Activated B cell treated with CpG ODN at 0.5 μM for 24 hours (primary cell): ENCODE data around the gene CREB3L2. TPM values are rescaled to one million over a fixed set of nuclear protein-coding genes. Genes with fewer than 3 reads are reported as not detected.
"Not testable (repeated sequence)": the region's sequence is repeated elsewhere in the genome, so short reads cannot be mapped to it uniquely, and the experiment has no call there.

Source experiments
- ATAC-seq: fragments of 200-7000 bp; cut with Tn5 transposase; one replicate; pipeline ENCODE4 v1.10.0; 2021; ENCODE audit warnings: low read depth, mild to moderate bottlenecking, moderate library complexity
- CTCF ChIA-PET: fragments of 350-600 bp; sonication (Branson Sonifier 250); formaldehyde crosslinking; loops from one replicate; lab custom pipeline; 2021; ENCODE audit warnings: antibody characterized with exemption; lab: Charles Lee
- POLR2A ChIA-PET: fragments of 350-600 bp; sonication (Branson Sonifier 250); formaldehyde crosslinking; loops from one replicate; lab custom pipeline; 2021; ENCODE audit warnings: antibody characterized with exemption; lab: Charles Lee
- DNase-seq: peaks from one replicate; pipeline ENCODE4 v3.0.0; 2022
- H3K27ac Mint-ChIP-seq: one replicate; pipeline ENCODE4 v1.8.0; 2020; ENCODE audit warnings: mixed read lengths
- H3K27me3 Mint-ChIP-seq: one replicate; pipeline ENCODE4 v1.8.0; 2021; ENCODE audit warnings: mixed read lengths
- H3K36me3 Mint-ChIP-seq: one replicate; pipeline ENCODE4 v1.8.0; 2021; ENCODE audit warnings: low read depth, mixed read lengths
- H3K4me1 Mint-ChIP-seq: one replicate; pipeline ENCODE4 v1.8.0; 2021; ENCODE audit warnings: mixed read lengths
- H3K4me3 Mint-ChIP-seq: one replicate; pipeline ENCODE4 v1.8.0; 2020; ENCODE audit warnings: mild to moderate bottlenecking, mixed read lengths
- H3K9me3 Mint-ChIP-seq: one replicate; pipeline ENCODE4 v1.8.0; 2020; ENCODE audit warnings: mixed read lengths
- intact Hi-C: fragments of 100-400 bp; cut with micrococcal nuclease; formaldehyde crosslinking; loops from one replicate; pipeline ENCODE4 v1.15.1; 2024
- total RNA-seq: library from RNA; stranded (reverse); gene quantifications from 2 replicates; pipeline ENCODE4 v1.2.3, GENCODE V29; 2022
- TF ChIP-seq, protein P1 (sequence below): fragments of 200-600 bp; IDR thresholded peaks from one replicate; pipeline ENCODE4 v1.8.0; 2022; ENCODE audit warnings: antibody characterized with exemption, mild to moderate bottlenecking

CREB3L2 gene
- total RNA-seq, 1 donor from 2014 or later: 21.7 TPM

DNA sequence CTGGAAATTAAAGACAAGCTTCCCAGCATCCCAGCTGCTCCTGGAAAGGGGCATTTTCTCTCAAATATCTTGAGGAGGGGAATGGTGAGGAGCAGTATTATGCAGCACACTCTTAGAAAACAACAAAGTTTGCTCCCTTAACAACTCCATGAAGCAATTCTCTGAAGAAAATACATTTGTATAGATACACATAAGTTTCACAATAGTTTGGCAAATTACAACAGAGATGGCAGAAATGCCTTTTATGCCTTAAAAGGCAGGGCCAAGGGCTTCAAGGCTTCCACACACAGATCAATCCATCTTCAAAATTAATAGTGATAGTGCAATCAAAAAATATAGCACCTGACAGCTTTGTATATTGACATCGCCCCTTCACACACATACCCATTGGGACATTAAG, 167.3 kb downstream of the CREB3L2 start:
- H3K4me1 Mint-ChIP-seq: no peaks in the 10 kb centered on the region
- no peaks in the 10 kb centered on the region for H3K36me3 Mint-ChIP-seq
- intact Hi-C loops: no loop called here
- peaks cover 11% of the 10 kb centered on the region for H3K27me3 Mint-ChIP-seq
- no peak overlapping the region for H3K4me3 Mint-ChIP-seq
- H3K27ac Mint-ChIP-seq: no peak overlapping the region
- DNase-seq: no peak
- H3K9me3 Mint-ChIP-seq: peaks cover 8% of the 10 kb centered on the region
- TF ChIP-seq, protein P1, sequence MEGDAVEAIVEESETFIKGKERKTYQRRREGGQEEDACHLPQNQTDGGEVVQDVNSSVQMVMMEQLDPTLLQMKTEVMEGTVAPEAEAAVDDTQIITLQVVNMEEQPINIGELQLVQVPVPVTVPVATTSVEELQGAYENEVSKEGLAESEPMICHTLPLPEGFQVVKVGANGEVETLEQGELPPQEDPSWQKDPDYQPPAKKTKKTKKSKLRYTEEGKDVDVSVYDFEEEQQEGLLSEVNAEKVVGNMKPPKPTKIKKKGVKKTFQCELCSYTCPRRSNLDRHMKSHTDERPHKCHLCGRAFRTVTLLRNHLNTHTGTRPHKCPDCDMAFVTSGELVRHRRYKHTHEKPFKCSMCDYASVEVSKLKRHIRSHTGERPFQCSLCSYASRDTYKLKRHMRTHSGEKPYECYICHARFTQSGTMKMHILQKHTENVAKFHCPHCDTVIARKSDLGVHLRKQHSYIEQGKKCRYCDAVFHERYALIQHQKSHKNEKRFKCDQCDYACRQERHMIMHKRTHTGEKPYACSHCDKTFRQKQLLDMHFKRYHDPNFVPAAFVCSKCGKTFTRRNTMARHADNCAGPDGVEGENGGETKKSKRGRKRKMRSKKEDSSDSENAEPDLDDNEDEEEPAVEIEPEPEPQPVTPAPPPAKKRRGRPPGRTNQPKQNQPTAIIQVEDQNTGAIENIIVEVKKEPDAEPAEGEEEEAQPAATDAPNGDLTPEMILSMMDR: no peak
- CTCF ChIA-PET: no interaction called here
- POLR2A ChIA-PET: no interaction called here
- ATAC-seq: no peak

DNA sequence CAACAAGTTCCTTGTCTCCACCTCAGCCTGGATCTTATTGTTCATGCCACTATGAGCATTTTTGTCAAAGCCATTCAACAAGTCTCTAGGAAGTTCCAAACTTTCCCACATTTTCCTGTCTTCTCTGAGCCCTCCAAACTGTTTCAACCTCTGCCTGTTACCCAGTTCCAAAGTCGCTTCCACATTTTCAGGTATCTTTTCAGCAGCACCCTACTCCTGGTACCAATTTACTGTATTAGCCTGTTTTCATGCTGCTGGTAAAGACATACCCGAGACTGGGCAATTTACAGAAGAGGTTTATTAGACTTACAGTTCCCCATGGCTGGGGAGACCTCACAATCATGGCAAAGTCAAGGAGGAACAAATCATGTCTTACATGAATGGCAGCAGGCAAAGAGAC, 168.9 kb downstream of the CREB3L2 start:
- intact Hi-C loops, H3K36me3 Mint-ChIP-seq, H3K4me3 Mint-ChIP-seq, H3K9me3 Mint-ChIP-seq, ATAC-seq, CTCF ChIA-PET, H3K27ac Mint-ChIP-seq, POLR2A ChIA-PET, H3K27me3 Mint-ChIP-seq, DNase-seq, H3K4me1 Mint-ChIP-seq: not testable (repeated sequence)

DNA sequence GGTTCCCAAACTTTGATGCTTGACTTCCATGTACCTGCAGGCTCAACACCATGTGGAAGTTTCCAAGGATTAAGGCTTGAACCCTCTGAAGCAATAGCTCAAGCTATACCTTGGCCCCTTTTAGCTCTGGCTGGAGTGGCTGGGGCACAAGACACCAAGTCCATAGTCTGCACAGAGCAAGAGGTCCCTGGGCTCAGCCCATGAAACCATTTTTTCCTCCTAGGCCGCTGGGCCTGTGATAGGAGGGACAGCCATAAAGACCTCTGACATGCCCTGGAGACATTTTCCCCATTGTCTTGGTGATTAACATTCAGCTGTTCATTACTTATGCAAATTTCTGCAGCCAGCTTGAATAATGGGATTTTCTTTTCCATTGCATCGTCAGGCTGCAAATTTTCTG, 169.5 kb downstream of the CREB3L2 start:
- H3K36me3 Mint-ChIP-seq: no peaks in the 10 kb centered on the region
- ATAC-seq (no peak), DNase-seq (no peak)
- intact Hi-C loops: no loop called here
- H3K4me1 Mint-ChIP-seq: no peaks in the 10 kb centered on the region
- no peak overlapping the region for H3K27ac Mint-ChIP-seq
- TF ChIP-seq, protein P1: no peak
- CTCF ChIA-PET: no interaction called here
- POLR2A ChIA-PET: no interaction called here
- H3K9me3 Mint-ChIP-seq: peaks cover 8% of the 10 kb centered on the region
- H3K4me3 Mint-ChIP-seq: no peak overlapping the region
- H3K27me3 Mint-ChIP-seq: peaks cover 5% of the 10 kb centered on the region

DNA sequence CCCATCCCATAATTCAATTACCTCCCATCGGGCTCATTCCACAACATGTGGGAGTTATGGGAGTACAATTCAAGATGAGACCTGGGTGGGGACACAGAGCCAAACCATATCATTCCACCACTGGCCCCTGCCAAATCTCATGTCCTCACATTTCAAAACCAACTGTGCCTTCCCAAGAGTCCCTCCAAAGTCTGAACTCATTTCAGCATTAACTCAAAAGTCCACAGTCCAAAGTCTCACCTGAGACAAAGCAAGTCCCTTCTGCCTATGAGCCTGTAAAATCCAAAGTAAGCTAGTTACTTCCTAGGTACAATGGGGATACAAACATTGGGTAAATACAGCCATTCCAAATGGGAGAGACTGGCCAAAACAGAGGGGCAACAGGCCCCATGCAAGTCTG, 170.3 kb downstream of the CREB3L2 start:
- CTCF ChIA-PET, H3K4me3 Mint-ChIP-seq, POLR2A ChIA-PET, DNase-seq, intact Hi-C loops, H3K4me1 Mint-ChIP-seq, ATAC-seq, H3K27me3 Mint-ChIP-seq, H3K27ac Mint-ChIP-seq, H3K36me3 Mint-ChIP-seq, H3K9me3 Mint-ChIP-seq: not testable (repeated sequence)

DNA sequence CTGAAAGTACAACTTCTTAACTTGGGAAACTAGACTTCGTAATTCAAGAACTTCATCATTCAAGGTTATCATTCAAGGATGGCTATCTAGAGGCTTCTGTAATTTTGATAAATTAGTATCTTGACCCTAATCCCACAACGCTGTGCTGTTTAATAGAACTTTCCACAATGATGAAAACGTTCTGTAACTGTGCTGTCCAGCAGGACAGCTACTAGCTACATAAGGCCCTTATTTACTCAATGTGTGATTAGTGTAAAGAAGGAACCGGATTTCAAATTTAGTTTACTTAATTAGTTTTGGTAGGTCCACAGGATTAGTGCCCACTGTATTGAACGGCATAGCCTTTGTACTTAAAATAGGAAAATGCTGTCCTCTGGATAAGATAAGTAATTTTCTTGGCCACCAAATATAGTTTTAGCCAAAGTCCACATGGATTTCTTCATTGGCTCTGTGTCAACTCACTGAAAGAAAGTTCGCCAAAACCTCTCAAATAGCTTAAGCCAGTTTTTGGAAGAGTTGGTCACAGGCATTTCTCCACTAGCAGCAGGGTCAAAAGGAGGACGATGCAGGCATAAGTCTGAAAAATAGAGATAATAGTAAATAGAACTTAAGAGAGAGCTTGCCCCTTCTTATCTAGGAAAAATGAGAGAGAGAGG, 172.4 kb downstream of the CREB3L2 start:
- DNase-seq: no peak
- Mint-ChIP-seq H3K27me3 (peaks cover 3% of the 10 kb centered on the region), H3K9me3 (peaks cover 8% of the 10 kb centered on the region), H3K4me1 (no peaks in the 10 kb centered on the region), H3K27ac (no peak overlapping the region), H3K4me3 (no peak overlapping the region), H3K36me3 (no peaks in the 10 kb centered on the region)
- TF ChIP-seq, protein P1: no peak
- ChIA-PET CTCF (no interaction called here), POLR2A (no interaction called here)
- no peak for ATAC-seq
- intact Hi-C loops: no loop called here

DNA sequence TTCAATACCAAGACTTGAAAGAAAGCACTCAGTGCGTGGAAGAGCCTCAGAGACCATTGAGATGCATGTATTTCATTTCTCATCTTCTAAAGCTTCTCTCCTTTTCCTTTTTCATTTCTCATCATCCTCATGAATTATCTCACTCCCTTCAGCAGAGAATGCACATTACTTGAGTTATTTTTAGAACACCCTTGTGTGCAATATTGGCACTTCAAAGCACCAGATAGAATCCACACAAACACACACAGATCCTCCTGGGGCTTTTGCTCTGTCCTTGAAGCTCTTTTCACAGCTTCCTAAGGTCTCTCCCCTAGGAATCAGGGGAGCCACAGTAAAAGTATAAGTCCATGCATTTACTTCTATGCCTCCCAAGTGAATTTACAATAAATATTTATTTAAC, 173.4 kb downstream of the CREB3L2 start:
- no peak for DNase-seq
- Mint-ChIP-seq H3K9me3 (peaks cover 8% of the 10 kb centered on the region), H3K36me3 (no peaks in the 10 kb centered on the region), H3K4me1 (no peaks in the 10 kb centered on the region), H3K4me3 (no peak overlapping the region), H3K27ac (no peak overlapping the region), H3K27me3 (peaks cover 3% of the 10 kb centered on the region)
- TF ChIP-seq, protein P1: no peak
- no peak for ATAC-seq
- ChIA-PET CTCF (no interaction called here), POLR2A (no interaction called here)
- intact Hi-C loops: no loop called here
